Measurements from ENCODE around the gene TNIK.

GRCh38 chr3:171416061-171416460 lies 44.1 kb downstream of the TNIK start:
- TF ChIP-seq POLR2AphosphoS5 (IDR thresholded peaks at IDR 0.05; ENCODE audit: low read depth, low read length) (no peak), TAF1 (IDR thresholded peaks at IDR 0.05; ENCODE audit: borderline replicate concordance, low read depth, low read length) (no peak), POLR2A (IDR thresholded peaks at IDR 0.05; ENCODE audit: low read depth, low read length) (no peak)

Measured in GM12892 (cell line).